SJCRH30 (cell line): Measurements from ENCODE around the gene CDK3. TPM values are rescaled to one million over a fixed set of nuclear protein-coding genes. Genes with fewer than 3 reads are reported as not detected.

Experiments
- DNase-seq, 2 experiments: peaks; one replicate each; pipeline ENCODE4 v3.0.0-alpha.2; 2015 to 2020
- H3K27ac ChIP-seq: fragments of 250-450 bp; sonication (Bioruptor Pico); 2 replicates; pipeline ENCODE4 v1.5.1; 2020; ENCODE audit warnings: mild to moderate bottlenecking, moderate library complexity
- H3K27me3 ChIP-seq: fragments of 250-450 bp; sonication (Bioruptor Pico); 2 replicates; pipeline ENCODE4 v1.5.1; 2020; ENCODE audit warnings: mild to moderate bottlenecking, moderate library complexity
- H3K36me3 ChIP-seq: fragments of 250-450 bp; sonication (Bioruptor Pico); 2 replicates; pipeline ENCODE4 v1.5.1; 2020; ENCODE audit warnings: mild to moderate bottlenecking, moderate library complexity
- H3K4me1 ChIP-seq: fragments of 250-450 bp; sonication (Bioruptor Pico); 2 replicates; pipeline ENCODE4 v1.5.1; 2020; ENCODE audit warnings: mild to moderate bottlenecking, moderate library complexity
- H3K4me3 ChIP-seq: fragments of 250-450 bp; sonication (Bioruptor Pico); 2 replicates; pipeline ENCODE4 v1.5.1; 2020; ENCODE audit warnings: mild to moderate bottlenecking, moderate library complexity
- H3K9me3 ChIP-seq: fragments of 250-450 bp; sonication (Bioruptor Pico); replicated peaks from 2 replicates; pipeline ENCODE4 v1.5.1; 2020; ENCODE audit warnings: mild to moderate bottlenecking, moderate library complexity
- total RNA-seq: library from RNA; depleted of rRNA; stranded (reverse); fragments of >200 nt; shearing (Covaris generic); gene quantifications from 2 replicates; pipeline ENCODE4 v1.2.3, GENCODE V29; 2014; rRNA removed

The CDK3 gene
- total RNA-seq, 1 experiment from 2014 or later: 3.1 TPM

DNA sequence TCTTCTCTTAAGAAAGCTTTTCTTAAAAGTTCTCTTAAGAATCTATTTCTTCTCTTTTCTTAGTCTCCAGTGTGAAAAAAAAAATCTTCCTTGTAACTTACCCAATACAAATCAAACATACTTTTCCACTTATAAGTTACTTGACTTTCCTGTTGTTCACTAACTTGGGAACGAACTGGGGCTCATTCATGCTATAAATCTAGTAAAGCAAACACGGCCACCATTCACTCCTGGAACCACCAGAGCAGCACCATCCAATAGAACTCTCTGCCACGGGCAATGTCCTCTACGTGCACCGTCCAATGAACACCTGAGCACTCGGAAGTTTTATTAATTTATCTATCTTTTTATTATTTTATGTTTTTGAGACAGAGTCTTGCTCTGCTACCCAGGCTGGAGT, 50.9 kb downstream of the CDK3 start:
- H3K36me3 ChIP-seq: peaks cover 81% of the 10 kb centered on the region
- DNase-seq: no peak
- no peaks in the 10 kb centered on the region for H3K9me3 ChIP-seq
- no peak overlapping the region for H3K4me3 ChIP-seq
- H3K4me1 ChIP-seq: peaks cover 35% of the 10 kb centered on the region
- H3K27ac ChIP-seq: no peak overlapping the region
- no peaks in the 10 kb centered on the region for H3K27me3 ChIP-seq

- no peaks in the 10 kb centered on the region for H3K9me3 ChIP-seq
- DNase-seq: no peak
- H3K4me1 ChIP-seq: peaks cover 27% of the 10 kb centered on the region
- H3K36me3 ChIP-seq: peaks cover 83% of the 10 kb centered on the region
- H3K4me3 ChIP-seq: no peak overlapping the region
- H3K27me3 ChIP-seq: no peaks in the 10 kb centered on the region
- H3K27ac ChIP-seq: no peak overlapping the region
Observed at GRCh38 chr17:76053246-76054111, 52.8 kb downstream of the CDK3 start.

DNA sequence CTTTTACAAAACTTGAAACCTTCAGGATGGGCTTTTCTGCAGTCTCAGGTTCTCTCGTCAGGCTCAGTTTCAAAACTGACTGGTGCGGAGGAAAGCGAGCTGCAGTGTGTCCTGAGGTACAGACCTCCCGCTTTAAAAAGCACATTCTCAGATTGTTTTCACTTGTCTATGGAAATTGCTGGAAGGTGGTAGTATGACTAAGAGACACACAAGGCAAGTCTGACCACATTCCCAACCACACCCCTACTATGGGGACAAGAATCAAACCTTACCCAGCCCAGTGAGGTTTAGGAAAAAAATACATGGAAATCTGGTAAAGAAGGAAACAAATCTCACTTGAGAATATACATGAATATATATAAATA, 53.4 kb downstream of the CDK3 start:
- Histone ChIP-seq H3K36me3 (peaks cover 88% of the 10 kb centered on the region), H3K4me3 (no peak overlapping the region), H3K27me3 (no peaks in the 10 kb centered on the region), H3K9me3 (no peaks in the 10 kb centered on the region), H3K4me1 (peaks cover 22% of the 10 kb centered on the region), H3K27ac (no peak overlapping the region)
- DNase-seq: no peak

Other genes with a start within 250 kb of the CDK3 start
- 29.0 and 31.5 TPM in 2 replicates for gene GALK1, start 235.7 kb upstream of the CDK3 start, total RNA-seq
- gene UNK, start 216.0 kb upstream of the CDK3 start, total RNA-seq: 40.6 and 51.4 TPM in 2 replicates
- 1.4 and 3.2 TPM in 2 replicates for gene UNC13D, start 156.5 kb upstream of the CDK3 start, total RNA-seq
- gene WBP2, start 145.5 kb upstream of the CDK3 start, total RNA-seq: 36.3 and 38.3 TPM in 2 replicates
- 8.1 and 9.9 TPM in 2 replicates for gene TRIM47, start 122.3 kb upstream of the CDK3 start, total RNA-seq
- 7.4 and 7.9 TPM in 2 replicates for gene TRIM65, start 103.9 kb upstream of the CDK3 start, total RNA-seq
- 43.6 and 47.1 TPM in 2 replicates for gene MRPL38, start 96.0 kb upstream of the CDK3 start, total RNA-seq
- gene FBF1, start 59.8 kb upstream of the CDK3 start, total RNA-seq: 10.3 and 13.5 TPM in 2 replicates
- 34.8 and 36.4 TPM in 2 replicates for gene ACOX1, start 21.7 kb upstream of the CDK3 start, total RNA-seq
- 11.8 and 17.7 TPM in 2 replicates for gene TEN1, start 21.6 kb upstream of the CDK3 start, total RNA-seq
- 0.63 and 1.1 TPM in 2 replicates for gene EVPL, start 26.5 kb downstream of the CDK3 start, total RNA-seq
- 58.7 and 60.0 TPM in 2 replicates for gene SRP68, start 71.7 kb downstream of the CDK3 start, total RNA-seq
- 0.06 TPM in 1 of 2 replicates, not detected in the other for gene GALR2, start 73.9 kb downstream of the CDK3 start, total RNA-seq
- gene ZACN, start 78.3 kb downstream of the CDK3 start, total RNA-seq: 0.14 and 0.25 TPM in 2 replicates
- 101 and 106 TPM in 2 replicates for gene EXOC7, start 102.9 kb downstream of the CDK3 start, total RNA-seq
- 0.10 and 0.23 TPM in 2 replicates for gene FOXJ1, start 140.4 kb downstream of the CDK3 start, total RNA-seq
- gene RNF157, start 239.6 kb downstream of the CDK3 start, total RNA-seq: 3.3 and 3.5 TPM in 2 replicates